GM10266 (cell line): Measurements from ENCODE around the gene AP2A2.

Source experiments
- DNase-seq: peaks from one replicate; pipeline ENCODE4 v3.0.0; 2012; ENCODE audit errors: extremely low spot score
- CTCF ChIP-seq: IDR thresholded peaks from 2 replicates; pipeline ENCODE4 v1.5.1; 2012; ENCODE audit warnings: mild to moderate bottlenecking, low read depth; ENCODE audit not compliant: control insufficient read depth, insufficient read depth; ENCODE audit errors: missing control alignments

AP2A2 gene

GRCh38 chr11:945986-946385 is 20.3 kb downstream of the AP2A2 start:
- no peak for TF ChIP-seq CTCF

GRCh38 chr11:947744-948143 is 22.1 kb downstream of the AP2A2 start:
- TF ChIP-seq CTCF, result no peak
- no peak for DNase-seq

More at GRCh38 chr11:945986-946385, 20.3 kb downstream of the AP2A2 start:
- no peak for DNase-seq

- TF ChIP-seq CTCF, result no peak
- DNase-seq, result no peak
Observed at GRCh38 chr11:951507-951906, 25.8 kb downstream of the AP2A2 start.

DNA sequence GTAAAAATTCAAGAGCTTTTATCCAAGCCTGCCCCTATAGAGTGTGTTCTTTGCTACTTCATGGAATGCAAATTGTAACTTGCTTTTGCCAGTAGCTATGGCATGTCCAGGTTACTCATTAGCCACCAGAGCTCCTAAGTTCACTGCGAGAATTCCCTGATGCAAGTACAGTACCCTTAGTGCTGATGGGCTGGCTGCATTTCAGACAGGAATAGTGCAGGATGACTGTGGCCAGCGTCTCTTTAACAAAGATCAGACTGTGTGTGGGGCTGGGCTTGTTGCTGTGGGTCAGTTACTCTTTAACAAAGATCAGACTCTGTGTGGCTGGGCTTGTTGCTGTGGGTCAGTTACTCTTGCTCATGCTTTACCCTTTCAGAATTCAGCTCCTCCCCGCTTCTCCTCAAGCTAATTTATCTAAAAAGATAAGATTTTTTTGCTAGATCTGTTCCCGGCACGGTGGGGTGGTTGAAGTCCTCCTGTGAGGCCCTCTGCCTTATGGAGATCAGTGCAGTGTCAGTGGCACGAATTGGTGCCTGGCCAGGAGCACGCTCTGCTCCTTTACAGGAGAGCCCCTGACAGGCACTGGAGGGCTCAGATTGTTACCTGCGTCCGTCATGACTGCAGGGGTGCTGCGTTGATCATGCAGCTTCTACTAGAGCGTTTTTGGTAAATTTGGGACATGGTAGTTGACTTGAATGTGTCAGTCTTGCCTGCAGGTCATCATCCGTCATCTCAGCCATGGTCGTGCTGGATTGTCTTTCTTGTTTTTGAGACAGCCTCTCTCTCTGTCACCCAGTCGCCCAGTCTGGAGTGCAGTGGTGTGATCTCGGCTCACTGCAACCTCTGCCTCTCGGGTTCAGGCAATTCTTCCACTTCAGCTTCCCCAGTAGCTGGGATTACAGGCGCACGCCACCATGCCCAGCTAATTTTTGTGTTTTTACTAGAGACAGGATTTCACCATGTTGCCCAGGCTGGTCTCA is 27.0 kb downstream of the AP2A2 start:
- no peak for DNase-seq
- TF ChIP-seq CTCF, result no peak

DNA sequence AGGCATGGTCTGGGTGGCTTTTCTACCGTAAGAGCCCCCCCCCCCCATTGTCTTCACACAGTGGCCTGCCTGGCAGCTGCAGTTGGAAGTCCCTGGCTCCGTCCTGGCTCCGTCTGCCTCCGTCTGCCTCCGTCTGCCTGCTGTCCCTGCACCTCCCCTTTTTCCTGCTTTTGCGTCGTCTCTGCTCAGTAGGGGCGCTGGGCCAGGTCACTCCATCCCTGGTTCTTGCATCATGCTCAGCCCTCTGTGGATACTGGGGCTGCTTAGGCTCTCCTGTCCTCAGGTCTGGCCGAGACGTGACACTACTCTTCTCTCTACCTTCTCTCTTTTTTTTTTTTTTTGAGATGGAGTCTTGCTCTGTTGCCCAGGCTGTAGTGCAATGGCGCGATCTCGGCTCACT is 27.8 kb downstream of the AP2A2 start:
- no peak for TF ChIP-seq CTCF
- no peak for DNase-seq

DNA sequence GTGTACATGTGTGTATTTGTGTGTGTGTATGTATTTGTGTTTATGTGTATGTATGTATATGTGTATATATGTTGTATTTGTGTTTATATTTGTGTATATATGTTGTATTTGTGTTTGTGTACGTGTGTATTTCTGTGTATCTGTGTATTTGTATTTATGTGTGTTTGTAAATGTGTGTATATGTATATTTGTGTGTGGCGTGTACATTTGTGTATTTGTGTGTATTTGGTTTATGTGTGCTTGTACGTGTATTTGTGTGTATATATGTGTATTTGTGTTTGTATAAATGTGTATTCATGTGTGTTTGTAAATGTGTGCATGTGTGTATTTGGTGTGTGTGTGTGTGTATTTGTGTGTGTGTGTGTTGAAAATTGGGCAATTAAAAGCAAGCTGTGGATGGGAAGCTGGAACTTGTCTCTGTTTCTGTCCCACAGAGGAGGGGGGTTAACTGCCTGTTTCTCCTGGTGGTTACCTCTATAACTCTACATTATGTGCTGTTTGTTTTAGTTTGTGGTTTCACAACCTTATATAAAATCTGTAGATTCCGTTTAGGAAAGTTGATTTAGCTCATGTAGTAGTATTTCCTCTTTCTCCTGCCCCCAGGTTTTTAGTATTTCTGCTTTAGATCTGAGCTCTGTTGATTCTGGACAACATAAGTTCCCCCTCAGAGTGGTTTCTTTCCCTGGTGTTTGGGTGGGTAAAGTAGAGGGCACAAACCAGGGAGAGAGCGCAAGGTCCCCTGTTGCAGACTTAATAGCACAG is 28.9 kb downstream of the AP2A2 start:
- no peak for TF ChIP-seq CTCF
- DNase-seq, result no peak
